Esophagus muscularis mucosa (tissue), 3 donors: ENCODE measurements around the gene CALML5.

Experiments
- EP300 ChIP-seq: sonication (generic); formaldehyde crosslinking; IDR thresholded peaks from one replicate; pipeline ENCODE4 v1.6.1; 2017; ENCODE audit warnings: antibody characterized with exemption
- POLR2AphosphoS5 ChIP-seq, 2 donors: sonication (generic); formaldehyde crosslinking; IDR thresholded peaks; one replicate each; pipeline ENCODE4 v1.6.1; 2017; ENCODE audit warnings: antibody characterized with exemption in 2 of 2

DNA sequence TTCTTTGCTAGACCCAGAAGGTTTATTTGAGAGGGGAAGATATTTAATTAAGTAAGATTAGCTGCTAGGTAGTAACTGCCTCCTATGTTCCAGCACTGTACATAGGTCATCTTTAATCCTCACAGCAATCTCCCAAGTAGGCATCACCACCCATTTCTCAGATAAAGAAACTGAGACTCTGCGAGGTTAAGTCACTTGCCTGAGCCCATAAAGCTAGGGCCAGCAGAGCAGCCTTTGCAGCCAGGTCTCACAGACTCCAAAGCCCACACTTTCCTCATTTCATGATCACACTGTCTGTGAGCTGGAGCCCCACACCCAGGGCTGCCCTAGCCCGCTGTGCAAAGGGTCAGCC lies 46.0 kb upstream of the CALML5 start:
- TF ChIP-seq EP300 (no peak), POLR2AphosphoS5 (IDR thresholded peaks at IDR 0.05) (no peak)
